ENCODE results near the gene PKIB.

GRCh38 chr6:122619309-122619708 lies 9.1 kb downstream of the PKIB start:
- TF ChIP-seq, protein P1, sequence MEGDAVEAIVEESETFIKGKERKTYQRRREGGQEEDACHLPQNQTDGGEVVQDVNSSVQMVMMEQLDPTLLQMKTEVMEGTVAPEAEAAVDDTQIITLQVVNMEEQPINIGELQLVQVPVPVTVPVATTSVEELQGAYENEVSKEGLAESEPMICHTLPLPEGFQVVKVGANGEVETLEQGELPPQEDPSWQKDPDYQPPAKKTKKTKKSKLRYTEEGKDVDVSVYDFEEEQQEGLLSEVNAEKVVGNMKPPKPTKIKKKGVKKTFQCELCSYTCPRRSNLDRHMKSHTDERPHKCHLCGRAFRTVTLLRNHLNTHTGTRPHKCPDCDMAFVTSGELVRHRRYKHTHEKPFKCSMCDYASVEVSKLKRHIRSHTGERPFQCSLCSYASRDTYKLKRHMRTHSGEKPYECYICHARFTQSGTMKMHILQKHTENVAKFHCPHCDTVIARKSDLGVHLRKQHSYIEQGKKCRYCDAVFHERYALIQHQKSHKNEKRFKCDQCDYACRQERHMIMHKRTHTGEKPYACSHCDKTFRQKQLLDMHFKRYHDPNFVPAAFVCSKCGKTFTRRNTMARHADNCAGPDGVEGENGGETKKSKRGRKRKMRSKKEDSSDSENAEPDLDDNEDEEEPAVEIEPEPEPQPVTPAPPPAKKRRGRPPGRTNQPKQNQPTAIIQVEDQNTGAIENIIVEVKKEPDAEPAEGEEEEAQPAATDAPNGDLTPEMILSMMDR (IDR thresholded peaks at IDR 0.05), result no peak
- no peak for TF ChIP-seq POLR2AphosphoS5 (IDR thresholded peaks at IDR 0.05)
